Ovary (tissue), 9 donors: ENCODE measurements around the gene DGCR6L. TPM values are rescaled to one million over a fixed set of nuclear protein-coding genes. Genes with fewer than 3 reads are reported as not detected.

Experiments used
- DNase-seq, 5 donors: peaks; one replicate each; pipeline ENCODE4 v3.0.0-alpha.2; 2019 to 2020
- H3K27ac ChIP-seq, 2 donors: fragments of 200-600 bp; one replicate each; pipeline versions ENCODE4 v1.5.1 to v1.8.0; 2019 to 2022
- H3K27me3 ChIP-seq: fragments of 200-600 bp; one replicate; pipeline ENCODE4 v1.8.0; 2022
- H3K36me3 ChIP-seq: fragments of 200-600 bp; sonication (generic); one replicate; pipeline ENCODE4 v1.5.1; 2019
- H3K4me1 ChIP-seq: one replicate; pipeline ENCODE4 v1.8.1; 2013; ENCODE audit warnings: mild to moderate bottlenecking, moderate library complexity; ENCODE audit not compliant: insufficient read depth
- H3K4me3 ChIP-seq: fragments of 200-600 bp; sonication (generic); one replicate; pipeline ENCODE4 v1.5.1; 2017
- H3K9me3 ChIP-seq, 2 donors: fragments of 200-600 bp in 1 of 2; sonication (generic) in 1 of 2; one replicate each; pipeline versions ENCODE4 v1.5.1 to v1.8.1; 2013 to 2019; ENCODE audit warnings: mild to moderate bottlenecking in 1 of 2, moderate library complexity in 1 of 2
- CTCF ChIP-seq, 3 donors: fragments of 450-650 bp in 2 of 3; fragments of 200-600 bp in 1 of 3; IDR thresholded peaks; one replicate each; pipeline versions ENCODE4 v1.5.1 to v1.8.0; 2016 to 2022; ENCODE audit warnings: antibody characterized with exemption in 3 of 3, mild to moderate bottlenecking in 1 of 3
- EP300 ChIP-seq: sonication (generic); formaldehyde crosslinking; IDR thresholded peaks from one replicate; pipeline ENCODE4 v1.6.1; 2017; ENCODE audit warnings: antibody characterized with exemption
- POLR2A ChIP-seq: fragments of 450-650 bp; IDR thresholded peaks from one replicate; pipeline ENCODE4 v1.6.1; 2017; ENCODE audit warnings: antibody characterized with exemption, mild to moderate bottlenecking, moderate library complexity
- WGBS, 3 donors: extraction: QIAGEN DNeasy Blood & Tissue Kit in 1 of 3; methylation state at CpG; one replicate each; pipeline versions ENCODE4 v1.1.5 to v1.1.7; 2013 to 2017; 5-methylcytosine and 5-hydroxymethylcytosine counted together
- intact Hi-C, 4 donors: fragments of 100-400 bp; cut with DNase I; formaldehyde crosslinking; loops; one replicate each; pipeline versions ENCODE4 v1.11.0 to v1.15.1; 2022 to 2023
- polyA plus RNA-seq, 2 donors: library from polyadenylated mRNA; stranded (reverse); fragments of 200-250 nt in 1 of 2; fragments of 350-450 nt in 1 of 2; fragmentation: Illumina TruSeq in 1 of 2; extraction: RNeasy Lipid Tissue Mini Kit (QIAGEN cat#74804) in 1 of 2; gene quantifications; one replicate each; pipeline ENCODE4 v1.2.3, GENCODE V29; 2013 to 2014
- total RNA-seq, 7 donors: library from RNA; depleted of rRNA in 2 of 7; stranded (reverse); fragments of >200 nt in 2 of 7; fragmentation: NEBNext Ultra II Directional in 3 of 7; extraction: Animal tissue kit (Norgen Biotek cat#: 25700) in 3 of 7; gene quantifications; one replicate each; pipeline versions ENCODE4 v1.1.0 to v1.2.4, GENCODE V29; 2016 to 2023
- donor health status: DM: no; HTN: no; CAD: no; lungs with moderate emphysema.
- donor health status: DM: no; HTN: no; CAD: no.
- donor health status: Bipolar disorder and iron deficiency.
- donor health status: DM: yes; HTN: yes; CAD: no.
- donor health status: DM: no; HTN: no; CAD: no.
- donor health status: DM: yes; HTN: yes; CAD: no.

Gene DGCR6L
- total and polyA plus RNA-seq, 9 donors: 1.9 to 69.5 (median 40.8) TPM

GRCh38 chr22:20299746-20300136, 20.1 kb downstream of the DGCR6L start:
- no peaks in the 10 kb centered on the region for H3K27me3 ChIP-seq
- intact Hi-C loops: no loop called here
- peaks cover 3% of the 10 kb centered on the region for H3K4me1 ChIP-seq
- TF ChIP-seq POLR2A (no peak), CTCF (IDR thresholded peaks at IDR 0.05) (no peak)
- no peaks in the 10 kb centered on the region for H3K36me3 ChIP-seq
- 0 to 1% (median 0%) methylated on average over 18 to 52 of the region's 52 CpGs for WGBS, 3 donors
- no peaks in the 10 kb centered on the region for H3K9me3 ChIP-seq
- DNase-seq: peak in 3 of 5 donors; percentile 27 to 68 (median 50)
- no peak overlapping the region for H3K27ac ChIP-seq
- H3K4me3 ChIP-seq: peak overlapping the region; percentile 52

GRCh38 chr22:20298803-20299745, 20.8 kb downstream of the DGCR6L start:
- Histone ChIP-seq H3K9me3 (no peaks in the 10 kb centered on the region), H3K4me3 (peak overlapping the region; percentile 52), H3K4me1 (peaks cover 3% of the 10 kb centered on the region), H3K27ac (no peak overlapping the region), H3K27me3 (no peaks in the 10 kb centered on the region), H3K36me3 (no peaks in the 10 kb centered on the region)
- intact Hi-C loops: no loop called here
- peak; percentile 68 to 90 (median 80) for DNase-seq
- TF ChIP-seq CTCF (IDR thresholded peaks at IDR 0.05) (no peak), POLR2A (no peak), EP300 (no peak)
- 2 to 3% (median 2%) methylated on average over 46 to 90 of the region's 90 CpGs for WGBS, 3 donors

- no peaks in the 10 kb centered on the region for H3K36me3 ChIP-seq
- H3K4me1 ChIP-seq: peaks cover 3% of the 10 kb centered on the region
- no peaks in the 10 kb centered on the region for H3K9me3 ChIP-seq
- H3K27me3 ChIP-seq: no peaks in the 10 kb centered on the region
- no peak for TF ChIP-seq POLR2A
- no peak for TF ChIP-seq CTCF (IDR thresholded peaks at IDR 0.05)
- no peak for TF ChIP-seq EP300
- no peak overlapping the region for H3K4me3 ChIP-seq
- DNase-seq: peak in 1 of 5 donors; percentile 47
- intact Hi-C loops: no loop called here
- H3K27ac ChIP-seq: no peak overlapping the region
- whole genome bisulfite sequencing, 3 donors: 53 to 64% (median 54%) methylated on average over 25 of the region's 25 CpGs
Observed at GRCh38 chr22:20298110-20298802, 21.6 kb downstream of the DGCR6L start.

GRCh38 chr22:20297414-20298109, 22.3 kb downstream of the DGCR6L start:
- Histone ChIP-seq H3K9me3 (no peaks in the 10 kb centered on the region), H3K36me3 (no peaks in the 10 kb centered on the region), H3K4me1 (peaks cover 3% of the 10 kb centered on the region), H3K27me3 (no peaks in the 10 kb centered on the region), H3K27ac (no peak overlapping the region), H3K4me3 (no peak overlapping the region)
- no peak for TF ChIP-seq EP300
- no peak for TF ChIP-seq POLR2A
- TF ChIP-seq CTCF (IDR thresholded peaks at IDR 0.05): no peak
- no peak for DNase-seq
- intact Hi-C loops: no loop called here
- WGBS, 3 donors: 48 to 55% (median 53%) methylated on average over 9 of the region's 9 CpGs
